H1 (cell line): ENCODE results near the gene CHN2. TPM values are rescaled to one million over a fixed set of nuclear protein-coding genes. Genes with fewer than 3 reads are reported as not detected.

ENCODE experiments used
- CTCF ChIA-PET: fragments of 300-600 bp; sonication (Branson Sonifier 250); formaldehyde crosslinking; loops from one replicate; lab custom pipeline; 2021; ENCODE audit not compliant: partially characterized antibody; lab: Charles Lee
- POLR2A ChIA-PET: fragments of 300-600 bp; sonication (Branson Sonifier 250); formaldehyde crosslinking; loops from one replicate; lab custom pipeline; 2021; ENCODE audit warnings: inconsistent platforms; ENCODE audit not compliant: partially characterized antibody; lab: Charles Lee
- DNase-seq, 2 experiments: peaks; one replicate each; pipeline versions ENCODE4 v3.0.0 to v3.0.0-alpha.2; 2010 to 2022; ENCODE audit warnings: low spot score in 2 of 2, low read depth in 1 of 2, mixed read lengths in 1 of 2
- FAIRE-seq: peaks from 2 replicates; lab custom pipeline; 2011; peaks lifted over from hg19 to GRCh38; lab: Jason Lieb, UNC
- H2AFZ ChIP-seq: 2 replicates; pipeline ENCODE4 v1.8.1; 2012; ENCODE audit warnings: low read length, inconsistent platforms
- H2AK5ac ChIP-seq: 2 replicates; pipeline ENCODE4 v1.6.1; 2013; ENCODE audit warnings: low read depth, low read length
- H2BK120ac ChIP-seq: replicated peaks from 2 replicates; pipeline ENCODE3; 2013; ENCODE audit warnings: low read depth, low read length, inconsistent platforms
- H2BK12ac ChIP-seq: 2 replicates; pipeline ENCODE4 v1.6.1; 2013; ENCODE audit warnings: low read depth, low read length
- H2BK15ac ChIP-seq: 2 replicates; pipeline ENCODE4 v1.6.1; 2013; ENCODE audit warnings: low read length
- H2BK20ac ChIP-seq: 2 replicates; pipeline ENCODE4 v1.6.1; 2013; ENCODE audit warnings: low read length
- H2BK5ac ChIP-seq: 2 replicates; pipeline ENCODE4 v1.6.1; 2013; ENCODE audit warnings: low read depth, low read length
- H3K14ac ChIP-seq: 2 replicates; pipeline ENCODE4 v1.6.1; 2013; ENCODE audit warnings: inconsistent platforms; ENCODE audit not compliant: insufficient read length
- H3K18ac ChIP-seq: 2 replicates; pipeline ENCODE4 v1.6.1; 2013; ENCODE audit warnings: low read length; ENCODE audit errors: extremely low read depth
- H3K23ac ChIP-seq: 2 replicates; pipeline ENCODE4 v1.6.1; 2013; ENCODE audit warnings: inconsistent platforms; ENCODE audit not compliant: insufficient read length
- H3K23me2 ChIP-seq: 2 replicates; pipeline ENCODE4 v1.6.1; 2013; ENCODE audit warnings: low read depth, low read length
- H3K27ac ChIP-seq: 2 replicates; pipeline ENCODE4 v1.6.1; 2011; ENCODE audit warnings: low read depth, low read length, inconsistent platforms
- H3K27me3 ChIP-seq, 4 experiments: replicated peaks in 1 of 4; 1 replicate in 1 of 4; 2 replicates in 3 of 4; pipeline versions ENCODE4 v1.6.1 to v1.8.1; 2011 to 2013; ENCODE audit warnings: low read length in 3 of 4, mild to moderate bottlenecking in 3 of 4, inconsistent platforms in 2 of 4, mixed read lengths in 2 of 4, moderate library complexity in 1 of 4; ENCODE audit not compliant: control insufficient read depth in 3 of 4, insufficient read depth in 3 of 4; ENCODE audit errors: extremely low read depth in 1 of 4
- H3K36me3 ChIP-seq, 4 experiments: 2 replicates each; pipeline versions ENCODE4 v1.6.1 to v1.8.1; 2011 to 2013; ENCODE audit warnings: mild to moderate bottlenecking in 4 of 4, low read length in 3 of 4, moderate library complexity in 2 of 4, control low read depth in 1 of 4, inconsistent platforms in 1 of 4; ENCODE audit not compliant: insufficient read depth in 4 of 4, control insufficient read depth in 2 of 4
- H3K4ac ChIP-seq: replicated peaks from 2 replicates; pipeline ENCODE3; 2013; ENCODE audit warnings: low read length, low read depth, mixed read lengths, inconsistent platforms; ENCODE audit not compliant: insufficient read length
- H3K4me1 ChIP-seq, 4 experiments: replicated peaks in 1 of 4; 1 replicate in 1 of 4; 2 replicates in 3 of 4; pipeline versions ENCODE4 v1.6.1 to v1.8.1; 2011 to 2013; ENCODE audit warnings: low read length in 3 of 4, inconsistent platforms in 2 of 4, mixed read lengths in 1 of 4; ENCODE audit not compliant: insufficient read depth in 4 of 4, control insufficient read depth in 3 of 4
- H3K4me2 ChIP-seq, 2 experiments: 2 replicates each; pipeline versions ENCODE4 v1.6.1 to v1.8.1; 2011 to 2013; ENCODE audit warnings: low read depth in 2 of 2, low read length in 2 of 2, control low read depth in 1 of 2, inconsistent platforms in 1 of 2, mild to moderate bottlenecking in 1 of 2; ENCODE audit not compliant: insufficient read depth in 1 of 2
- H3K4me3 ChIP-seq, 4 experiments: fragments of 200-600, 300-600 bp in 1 of 4; sonication (generic), shearing (Covaris generic), sonication (Bioruptor Twin) in 1 of 4; 2 replicates each; pipeline versions ENCODE4 v1.5.1 to v1.8.1; 2011 to 2016; ENCODE audit warnings: low read length in 4 of 4, low read depth in 3 of 4, control low read depth in 2 of 4, inconsistent platforms in 2 of 4, mild to moderate bottlenecking in 2 of 4, mixed read lengths in 1 of 4, moderate library complexity in 1 of 4; ENCODE audit not compliant: insufficient read depth in 2 of 4; ENCODE audit errors: extremely low read depth in 1 of 4
- H3K56ac ChIP-seq: replicated peaks from 2 replicates; pipeline ENCODE3; 2013; ENCODE audit warnings: low read depth, mild to moderate bottlenecking, mixed read lengths, low read length, inconsistent platforms; ENCODE audit not compliant: insufficient read length
- H3K79me1 ChIP-seq: 2 replicates; pipeline ENCODE4 v1.6.1; 2013; ENCODE audit warnings: low read depth, low read length, control low read depth
- H3K79me2 ChIP-seq, 2 experiments: 2 replicates each; pipeline versions ENCODE4 v1.6.1 to v1.8.1; 2012 to 2013; ENCODE audit warnings: low read length in 2 of 2, mild to moderate bottlenecking in 2 of 2, inconsistent platforms in 1 of 2; ENCODE audit not compliant: insufficient read depth in 2 of 2, control insufficient read depth in 1 of 2
- H3K9ac ChIP-seq, 4 experiments: replicated peaks in 1 of 4; 1 replicate in 1 of 4; 2 replicates in 3 of 4; pipeline versions ENCODE4 v1.6.1 to v1.8.1; 2011 to 2013; ENCODE audit warnings: low read depth in 3 of 4, low read length in 3 of 4, control low read depth in 2 of 4, mild to moderate bottlenecking in 2 of 4, moderate library complexity in 2 of 4, inconsistent platforms in 1 of 4; ENCODE audit errors: extremely low read depth in 1 of 4
- H3K9me3 ChIP-seq, 2 experiments: 2 replicates each; pipeline versions ENCODE4 v1.6.1 to v1.8.1; 2012 to 2013; ENCODE audit warnings: mild to moderate bottlenecking in 2 of 2, moderate library complexity in 2 of 2, control low read depth in 1 of 2, inconsistent platforms in 1 of 2, low read depth in 1 of 2, low read length in 1 of 2, mixed read lengths in 1 of 2; ENCODE audit not compliant: insufficient read depth in 2 of 2
- H4K20me1 ChIP-seq, 2 experiments: replicated peaks in 1 of 2; 2 replicates each; pipeline versions ENCODE3 to v1.8.1; 2011 to 2013; ENCODE audit warnings: inconsistent platforms in 2 of 2, low read length in 2 of 2, mild to moderate bottlenecking in 1 of 2; ENCODE audit not compliant: insufficient read depth in 2 of 2, control insufficient read depth in 1 of 2
- H4K5ac ChIP-seq: 2 replicates; pipeline ENCODE4 v1.6.1; 2013; ENCODE audit warnings: low read length, low read depth, mixed read lengths, inconsistent platforms; ENCODE audit not compliant: insufficient read length
- H4K8ac ChIP-seq: 2 replicates; pipeline ENCODE4 v1.8.0; 2013; ENCODE audit warnings: mild to moderate bottlenecking, moderate library complexity, low read length, inconsistent platforms; ENCODE audit not compliant: insufficient read depth; ENCODE audit errors: extremely low read depth
- H4K91ac ChIP-seq: replicated peaks from 2 replicates; pipeline ENCODE3; 2013; ENCODE audit warnings: low read length, mixed read lengths, inconsistent platforms; ENCODE audit not compliant: insufficient read length
- CBX8 ChIP-seq: fragments of 300-800, 300-1000 bp; sonication (generic); IDR thresholded peaks from 2 replicates; pipeline ENCODE4 v1.7.1; 2016; ENCODE audit warnings: low read depth, low read length, borderline replicate concordance
- CTBP2 ChIP-seq: IDR thresholded peaks from 2 replicates; pipeline ENCODE4 v1.7.0; 2011; ENCODE audit warnings: borderline replicate concordance, mild to moderate bottlenecking, moderate library complexity, mixed read lengths, low read length; ENCODE audit not compliant: insufficient read depth, insufficient read length
- EP300 ChIP-seq, 2 experiments: IDR thresholded peaks; 1 replicate in 1 of 2; 2 replicates in 1 of 2; pipeline ENCODE4 v1.6.1; 2011 to 2012; ENCODE audit warnings: low read depth in 2 of 2, low read length in 2 of 2, mild to moderate bottlenecking in 2 of 2, borderline replicate concordance in 1 of 2, inconsistent platforms in 1 of 2, moderate library complexity in 1 of 2
- EZH2 ChIP-seq: fragments of 200-600 bp; sonication (generic); IDR thresholded peaks from 2 replicates; pipeline ENCODE4 v1.7.1; 2012; ENCODE audit warnings: low read depth, mild to moderate bottlenecking, moderate library complexity, low read length, inconsistent platforms; ENCODE audit not compliant: severe bottlenecking
- MAFK ChIP-seq: IDR thresholded peaks from 2 replicates; pipeline ENCODE4 v1.6.1; 2012; ENCODE audit warnings: low read depth, mild to moderate bottlenecking, improper control_type of control experiment, low read length
- WGBS, 2 experiments: shearing (Covaris generic) in 1 of 2; methylation state at CpG; one replicate each; pipeline versions ENCODE4 v1.1.6 to v1.1.7; 2013 to 2015; ENCODE audit warnings: low lambda C conversion rate in 2 of 2, mixed read lengths in 2 of 2, inconsistent platforms in 1 of 2, low coverage in 1 of 2, missing lambda C conversion rate in 1 of 2; ENCODE audit not compliant: insufficient replicate concordance in 2 of 2, insufficient coverage in 1 of 2, insufficient read length in 1 of 2; ENCODE audit errors: extremely low coverage in 1 of 2, missing lambda C conversion rate in 1 of 2; 5-methylcytosine and 5-hydroxymethylcytosine counted together
- polyA plus RNA-seq, 7 experiments: library from polyadenylated mRNA; depleted of rRNA in 3 of 7; stranded (reverse) in 5 of 7; unstranded in 2 of 7; fragments of >200 nt in 5 of 7; fragments of 200-250 nt in 2 of 7; gene quantifications; 1 replicate in 5 of 7; 2 replicates in 1 of 7; 4 replicates in 1 of 7; pipeline versions ENCODE4 v1.2.1 to v1.2.3, GENCODE V29; 2011 to 2013; ENCODE audit warnings: missing spikeins in 2 of 7, mixed read lengths in 2 of 7
- total RNA-seq: library from RNA; stranded (reverse); fragmentation: NEBNext Ultra II Directional; extraction: Animal tissue kit (Norgen Biotek cat#: 25700); gene quantifications from 2 replicates; pipeline ENCODE4 v1.2.1, GENCODE V29; 2021

The CHN2 gene
- total and polyA plus RNA-seq, 2 of the 8 experiments (the other 6 are each of a cell fraction or from before 2014, with no cell fraction given): 2.9 to 4.8 TPM

DNA sequence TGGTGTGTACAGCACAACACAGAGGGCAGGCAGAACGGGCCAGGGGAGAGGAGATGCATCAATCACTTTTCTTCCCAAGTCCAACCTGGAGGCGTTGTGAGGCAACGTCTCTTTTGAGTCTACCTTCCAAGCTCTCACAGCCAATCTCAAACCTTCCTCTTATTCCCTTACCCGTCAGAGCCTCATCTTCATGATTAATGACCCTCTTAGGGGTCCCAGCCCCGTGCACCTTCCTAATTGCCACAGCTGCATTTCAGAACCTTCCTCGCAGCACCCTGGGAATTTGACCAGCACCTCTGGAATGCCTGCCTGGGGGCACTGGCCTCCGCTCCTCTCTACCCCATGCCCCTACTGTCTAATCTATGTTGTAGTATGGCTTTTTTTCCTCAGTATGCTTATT is 199.7 kb downstream of the CHN2 start:
- H3K14ac ChIP-seq: no peak overlapping the region
- ChIA-PET CTCF (interaction anchor here (1.6 kb wide), 1 partner anchor 438 kb away, joined by 5 read pairs; no protein-coding TSS in a partner anchor), POLR2A (no interaction called here)
- no peak overlapping the region for H3K56ac ChIP-seq
- no peak overlapping the region for H3K9ac ChIP-seq
- H4K5ac ChIP-seq: no peak overlapping the region
- no peak overlapping the region for H3K27ac ChIP-seq
- H3K4ac ChIP-seq: no peak overlapping the region
- no peaks in the 10 kb centered on the region for H3K79me1 ChIP-seq
- no peaks in the 10 kb centered on the region for H4K20me1 ChIP-seq
- no peak overlapping the region for H4K91ac ChIP-seq
- no peaks in the 10 kb centered on the region for H3K9me3 ChIP-seq
- no peak overlapping the region for H2AFZ ChIP-seq
- no peak overlapping the region for H2BK20ac ChIP-seq
- H2AK5ac ChIP-seq: 0 out of 2 replicates have a peak overlapping the region, but pooled peaks have one; percentile 30
- 0 out of 2 replicates have a peak overlapping the region, but pooled peaks have one; percentile 14 for H2BK5ac ChIP-seq
- no peak overlapping the region for H3K23ac ChIP-seq
- no peak overlapping the region for H3K4me2 ChIP-seq
- no peaks in the 10 kb centered on the region for H3K23me2 ChIP-seq
- 87% methylated on average over 7 of the region's 7 CpGs; no CpG with 5 or more reads in 1 of the 2 experiments for WGBS, 2 experiments
- DNase-seq (no peak), FAIRE-seq (no peak)
- no peaks in the 10 kb centered on the region for H3K79me2 ChIP-seq
- H3K27me3 ChIP-seq: no peaks in the 10 kb centered on the region
- H2BK15ac ChIP-seq: no peak overlapping the region
- H3K4me1 ChIP-seq: no peaks in the 10 kb centered on the region; a peak in 1 of 7 replicates
- H3K18ac ChIP-seq: no peak overlapping the region
- no peak overlapping the region for H3K4me3 ChIP-seq
- no peaks in the 10 kb centered on the region for H3K36me3 ChIP-seq
- no peak overlapping the region for H2BK12ac ChIP-seq
- H4K8ac ChIP-seq: no peak overlapping the region
- no peak overlapping the region for H2BK120ac ChIP-seq
- TF ChIP-seq CTBP2 (no peak), CBX8 (no peak), EZH2 (no peak), EP300 (IDR thresholded peaks at IDR 0.05; ENCODE audit: borderline replicate concordance in 1 of 2, low read depth in 2 of 2, low read length in 2 of 2) (no peak), MAFK (no peak)
